Activated T-helper 1 cell treated with anti-CD3 and anti-CD28 coated beads, Interleukin-12 subunit alpha, Interleukin-12 subunit beta, Interleukin-2, Interleukin-4 antibody, amounts not matched to agents 30 ng/mL and 10 ng/mL and 1 ng/mL, durations not matched to agents 14 hours and 24 hours and 36 hours (primary cell): ENCODE measurements around the gene MTHFD2. TPM values are rescaled to one million over a fixed set of nuclear protein-coding genes. Genes with fewer than 3 reads are reported as not detected.
"Not testable (repeated sequence)": the region's sequence is repeated elsewhere in the genome, so short reads cannot be mapped to it uniquely, and the experiment has no call there.

ENCODE experiments used
- DNase-seq: peaks from one replicate; pipeline ENCODE4 v3.0.0; 2021; ENCODE audit warnings: low spot score
- H3K27ac Mint-ChIP-seq: one replicate; pipeline ENCODE4 v1.8.0; 2021; ENCODE audit warnings: mild to moderate bottlenecking, mixed read lengths
- H3K27me3 Mint-ChIP-seq: one replicate; pipeline ENCODE4 v1.8.0; 2022; ENCODE audit warnings: mild to moderate bottlenecking, moderate library complexity, mixed read lengths; ENCODE audit not compliant: insufficient read depth
- H3K36me3 Mint-ChIP-seq: one replicate; pipeline ENCODE4 v1.8.0; 2021; ENCODE audit warnings: low read depth, mixed read lengths
- H3K4me1 Mint-ChIP-seq: one replicate; pipeline ENCODE4 v1.8.0; 2021; ENCODE audit warnings: low read depth, mixed read lengths
- H3K4me3 Mint-ChIP-seq: one replicate; pipeline ENCODE4 v1.8.0; 2021; ENCODE audit warnings: mild to moderate bottlenecking, moderate library complexity, mixed read lengths
- H3K9me3 Mint-ChIP-seq: one replicate; pipeline ENCODE4 v1.8.0; 2021; ENCODE audit warnings: mixed read lengths
- intact Hi-C: fragments of 100-400 bp; cut with micrococcal nuclease; formaldehyde crosslinking; loops from one replicate; pipeline ENCODE4 v1.15.1; 2024
- total RNA-seq: library from RNA; stranded (reverse); gene quantifications from 2 replicates; pipeline ENCODE4 v1.2.3, GENCODE V29; 2022

Gene MTHFD2
- total RNA-seq, 1 donor from 2014 or later, result 437 TPM

- intact Hi-C loops, result loop anchor here (1.0 to 2.0 kb wide), 2 partner anchors 276 to 475 kb away; partner anchors contain the start of genes INO80B and SEMA4F
- Mint-ChIP-seq H3K4me1 (peaks cover 47% of the 10 kb centered on the region), H3K4me3 (peak overlapping the region; percentile 88), H3K36me3 (peaks cover 20% of the 10 kb centered on the region), H3K9me3 (peaks cover under 1% of the 10 kb centered on the region), H3K27me3 (no peaks in the 10 kb centered on the region), H3K27ac (peak overlapping the region; percentile 85)
- no peak for DNase-seq
Observed at GRCh38 chr2:74179063-74179865, 19.2 kb upstream of the MTHFD2 start.

GRCh38 chr2:74181739-74182138, 16.7 kb upstream of the MTHFD2 start:
- peak overlapping the region; percentile 84 for H3K27ac Mint-ChIP-seq
- H3K4me3 Mint-ChIP-seq, result peak overlapping the region; percentile 32
- H3K36me3 Mint-ChIP-seq, result peaks cover 6% of the 10 kb centered on the region
- peaks cover 5% of the 10 kb centered on the region for H3K9me3 Mint-ChIP-seq
- DNase-seq, result no peak
- peaks cover 45% of the 10 kb centered on the region for H3K4me1 Mint-ChIP-seq
- intact Hi-C loops, result loop anchor here (10.0 kb wide), 1 partner anchor 653 kb away; the partner anchor contains the start of gene HK2
- H3K27me3 Mint-ChIP-seq, result no peaks in the 10 kb centered on the region

- peaks cover 1% of the 10 kb centered on the region for H3K36me3 Mint-ChIP-seq
- H3K27ac Mint-ChIP-seq, result peak overlapping the region; percentile 67
- peaks cover 51% of the 10 kb centered on the region for H3K4me1 Mint-ChIP-seq
- intact Hi-C loops, result loop anchor here (10.0 kb wide), 1 partner anchor 651 kb away; the partner anchor contains the start of gene HK2
- H3K27me3 Mint-ChIP-seq, result no peaks in the 10 kb centered on the region
- H3K9me3 Mint-ChIP-seq, result peaks cover 5% of the 10 kb centered on the region
- no peak overlapping the region for H3K4me3 Mint-ChIP-seq
- no peak for DNase-seq
Observed at GRCh38 chr2:74183878-74184277, 14.5 kb upstream of the MTHFD2 start.

- H3K4me1 Mint-ChIP-seq, result peaks cover 63% of the 10 kb centered on the region
- H3K36me3 Mint-ChIP-seq, result peaks cover 1% of the 10 kb centered on the region
- intact Hi-C loops, result loop anchor here (1.0 to 10.0 kb wide), 3 partner anchors 8 to 649 kb away; partner anchors contain the start of genes HK2, MOB1A and MTHFD2
- H3K9me3 Mint-ChIP-seq, result peaks cover 5% of the 10 kb centered on the region
- H3K4me3 Mint-ChIP-seq, result peak overlapping the region; percentile 58
- H3K27ac Mint-ChIP-seq, result peak overlapping the region; percentile 97
- DNase-seq, result peak; percentile 77
- H3K27me3 Mint-ChIP-seq, result no peaks in the 10 kb centered on the region
Observed at GRCh38 chr2:74186038-74186437, 12.4 kb upstream of the MTHFD2 start.

GRCh38 chr2:74186706-74187105, 11.7 kb upstream of the MTHFD2 start:
- not testable (repeated sequence) for H3K36me3 Mint-ChIP-seq, H3K27me3 Mint-ChIP-seq, H3K9me3 Mint-ChIP-seq, DNase-seq
- intact Hi-C loops, result loop anchor here (1.0 to 10.0 kb wide), 3 partner anchors 8 to 648 kb away; partner anchors contain the start of genes HK2, MOB1A and MTHFD2
- Mint-ChIP-seq H3K4me1 (peaks cover 59% of the 10 kb centered on the region), H3K4me3 (peak overlapping the region; percentile 15), H3K27ac (peak overlapping the region; percentile 97)

GRCh38 chr2:74188018-74188601, 10.3 kb upstream of the MTHFD2 start:
- no peaks in the 10 kb centered on the region for H3K27me3 Mint-ChIP-seq
- intact Hi-C loops, result loop anchor here (10.0 kb wide), 1 partner anchor 647 kb away; the partner anchor contains the start of gene HK2
- H3K36me3 Mint-ChIP-seq, result peaks cover 1% of the 10 kb centered on the region
- H3K27ac Mint-ChIP-seq, result no peak overlapping the region
- no peak overlapping the region for H3K4me3 Mint-ChIP-seq
- H3K9me3 Mint-ChIP-seq, result peaks cover 5% of the 10 kb centered on the region
- H3K4me1 Mint-ChIP-seq, result peaks cover 67% of the 10 kb centered on the region
- DNase-seq, result no peak

GRCh38 chr2:74188696-74189095, 9.7 kb upstream of the MTHFD2 start:
- intact Hi-C loops, result loop anchor here (10.0 kb wide), 1 partner anchor 646 kb away; the partner anchor contains the start of gene HK2
- Mint-ChIP-seq H3K4me3 (no peak overlapping the region), H3K9me3 (peaks cover 5% of the 10 kb centered on the region), H3K4me1 (peaks cover 65% of the 10 kb centered on the region), H3K27me3 (no peaks in the 10 kb centered on the region), H3K36me3 (peaks cover 1% of the 10 kb centered on the region), H3K27ac (no peak overlapping the region)
- no peak for DNase-seq

- no peaks in the 10 kb centered on the region for H3K27me3 Mint-ChIP-seq
Observed at GRCh38 chr2:74191596-74192380, 6.6 kb upstream of the MTHFD2 start.

GRCh38 chr2:74194799-74195198, 3.6 kb upstream of the MTHFD2 start:
- Mint-ChIP-seq H3K4me3 (no peak overlapping the region), H3K36me3 (peaks cover 11% of the 10 kb centered on the region), H3K27ac (no peak overlapping the region), H3K4me1 (peaks cover 43% of the 10 kb centered on the region), H3K27me3 (no peaks in the 10 kb centered on the region), H3K9me3 (no peaks in the 10 kb centered on the region)
- intact Hi-C loops, result loop anchor here (5.0 kb wide), 1 partner anchor 207 kb away; no protein-coding TSS in a partner anchor
- no peak for DNase-seq

More at GRCh38 chr2:74191596-74192380, 6.6 kb upstream of the MTHFD2 start:
- Mint-ChIP-seq H3K9me3 (no peaks in the 10 kb centered on the region), H3K27ac (no peak overlapping the region), H3K36me3 (no peaks in the 10 kb centered on the region), H3K4me3 (no peak overlapping the region), H3K4me1 (peaks cover 39% of the 10 kb centered on the region)
- intact Hi-C loops, result no loop called here
- no peak for DNase-seq

- peaks cover 57% of the 10 kb centered on the region for H3K4me1 Mint-ChIP-seq
- intact Hi-C loops, result loop anchor here (5.0 kb wide), 1 partner anchor 210 kb away; no protein-coding TSS in a partner anchor
- peak overlapping the region; percentile 61 for H3K27ac Mint-ChIP-seq
- no peak for DNase-seq
- no peaks in the 10 kb centered on the region for H3K27me3 Mint-ChIP-seq
- peak overlapping the region; percentile 10 for H3K4me3 Mint-ChIP-seq
- no peaks in the 10 kb centered on the region for H3K9me3 Mint-ChIP-seq
- peaks cover 25% of the 10 kb centered on the region for H3K36me3 Mint-ChIP-seq
Observed at GRCh38 chr2:74197049-74197448, 1.4 kb upstream of the MTHFD2 start.

- intact Hi-C loops, result loop anchor here (1.0 to 5.0 kb wide), 10 partner anchors 8 to 761 kb away; partner anchors contain the start of genes BOLA3, DGUOK, MOB1A and POLE4
- H3K36me3 Mint-ChIP-seq, result peaks cover 32% of the 10 kb centered on the region
- H3K27me3 Mint-ChIP-seq, result no peaks in the 10 kb centered on the region
- DNase-seq, result no peak
- peak overlapping the region; percentile 100 for H3K27ac Mint-ChIP-seq
- no peaks in the 10 kb centered on the region for H3K9me3 Mint-ChIP-seq
- peaks cover 55% of the 10 kb centered on the region for H3K4me1 Mint-ChIP-seq
- peak overlapping the region; percentile 98 for H3K4me3 Mint-ChIP-seq
Observed at GRCh38 chr2:74198023-74198460, 373 bp upstream of the MTHFD2 start.

- peaks cover 66% of the 10 kb centered on the region for H3K4me1 Mint-ChIP-seq
Observed at GRCh38 chr2:74199275-74199701, 873 bp downstream of the MTHFD2 start.

More at GRCh38 chr2:74199275-74199701, 873 bp downstream of the MTHFD2 start:
- H3K36me3 Mint-ChIP-seq, result peaks cover 36% of the 10 kb centered on the region
- intact Hi-C loops, result loop anchor here (2.0 to 5.0 kb wide), 6 partner anchors 196 to 760 kb away; partner anchors contain the start of genes DGUOK, POLE4, STAMBP and TPRKB
- no peak for DNase-seq
- H3K4me3 Mint-ChIP-seq, result peak overlapping the region; percentile 98
- H3K9me3 Mint-ChIP-seq, result no peaks in the 10 kb centered on the region
- peak overlapping the region; percentile 97 for H3K27ac Mint-ChIP-seq
- no peaks in the 10 kb centered on the region for H3K27me3 Mint-ChIP-seq
